ENCODE data around the gene ARRB1.
"Not testable (repeated sequence)": the region's sequence is repeated elsewhere in the genome, so short reads cannot be mapped to it uniquely, and the experiment has no call there.

The ARRB1 gene

GRCh38 chr11:75371949-75372876, 20.8 kb upstream of the ARRB1 start:
- no peak for DNase-seq (ENCODE audit: low spot score)

GRCh38 chr11:75369560-75370255, 18.2 kb upstream of the ARRB1 start:
- no peak for DNase-seq (ENCODE audit: low spot score)

GRCh38 chr11:75366826-75367225, 15.4 kb upstream of the ARRB1 start:
- not testable (repeated sequence) for DNase-seq (ENCODE audit: low spot score)

- no peak for DNase-seq (ENCODE audit: low spot score)
These were observed 14.3 kb upstream of the ARRB1 start for GRCh38 chr11:75365711-75366181.

GRCh38 chr11:75362285-75362684, 10.8 kb upstream of the ARRB1 start:
- DNase-seq (ENCODE audit: low spot score) = not testable (repeated sequence)

- no peak for DNase-seq (ENCODE audit: low spot score)
These were observed 5.2 kb upstream of the ARRB1 start for GRCh38 chr11:75356613-75357012.

- DNase-seq (ENCODE audit: low spot score) = no peak
These were observed 3.6 kb upstream of the ARRB1 start for GRCh38 chr11:75355051-75355450.

- DNase-seq (ENCODE audit: low spot score) = no peak
These were observed 1.2 kb upstream of the ARRB1 start for GRCh38 chr11:75352588-75353206.

- DNase-seq (ENCODE audit: low spot score) = peak; percentile 82
These were observed 528 bp upstream of the ARRB1 start for GRCh38 chr11:75351791-75352587.

GRCh38 chr11:75350743-75351540, 519 bp downstream of the ARRB1 start:
- DNase-seq (ENCODE audit: low spot score) = no peak

GRCh38 chr11:75350122-75350742, 1.2 kb downstream of the ARRB1 start:
- DNase-seq (ENCODE audit: low spot score) = no peak

GRCh38 chr11:75349521-75350116, 1.8 kb downstream of the ARRB1 start:
- no peak for DNase-seq (ENCODE audit: low spot score)

GRCh38 chr11:75347781-75348566, 3.5 kb downstream of the ARRB1 start:
- DNase-seq (ENCODE audit: low spot score) = no peak

- no peak for DNase-seq (ENCODE audit: low spot score)
These were observed 4.4 kb downstream of the ARRB1 start for GRCh38 chr11:75346912-75347647.

GRCh38 chr11:75346296-75346695, 5.2 kb downstream of the ARRB1 start:
- no peak for DNase-seq (ENCODE audit: low spot score)

GRCh38 chr11:75345455-75346160, 5.9 kb downstream of the ARRB1 start:
- no peak for DNase-seq (ENCODE audit: low spot score)

GRCh38 chr11:75344761-75345454, 6.6 kb downstream of the ARRB1 start:
- DNase-seq (ENCODE audit: low spot score) = no peak

All from left forelimb (tissue), 1 donor.